ENCODE results near the gene ST8SIA2. TPM values are rescaled to one million over a fixed set of nuclear protein-coding genes. Genes with fewer than 3 reads are reported as not detected.

Gene ST8SIA2
- total and polyA plus RNA-seq, 4 donors = not detected

DNA sequence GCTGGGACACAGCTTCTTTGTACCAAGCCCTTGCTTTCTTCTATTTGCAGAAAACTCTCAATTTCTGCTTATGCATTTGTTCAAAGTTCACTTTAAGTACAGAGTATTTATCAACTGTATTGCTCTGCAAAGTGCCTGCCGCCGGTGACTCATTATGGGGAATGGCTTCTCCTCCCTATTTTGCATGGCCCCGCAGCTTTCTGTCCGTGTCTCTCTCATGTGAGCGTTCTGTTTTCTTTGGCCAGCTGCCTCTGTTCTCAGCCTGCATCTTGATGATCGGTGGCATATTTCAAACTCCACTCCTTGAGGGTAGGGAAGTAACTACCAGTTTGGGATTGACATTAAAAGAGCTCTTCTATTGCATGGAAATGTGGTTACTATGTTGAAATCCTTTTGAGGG lies 28.6 kb upstream of the ST8SIA2 start:
- TF ChIP-seq, protein P1, sequence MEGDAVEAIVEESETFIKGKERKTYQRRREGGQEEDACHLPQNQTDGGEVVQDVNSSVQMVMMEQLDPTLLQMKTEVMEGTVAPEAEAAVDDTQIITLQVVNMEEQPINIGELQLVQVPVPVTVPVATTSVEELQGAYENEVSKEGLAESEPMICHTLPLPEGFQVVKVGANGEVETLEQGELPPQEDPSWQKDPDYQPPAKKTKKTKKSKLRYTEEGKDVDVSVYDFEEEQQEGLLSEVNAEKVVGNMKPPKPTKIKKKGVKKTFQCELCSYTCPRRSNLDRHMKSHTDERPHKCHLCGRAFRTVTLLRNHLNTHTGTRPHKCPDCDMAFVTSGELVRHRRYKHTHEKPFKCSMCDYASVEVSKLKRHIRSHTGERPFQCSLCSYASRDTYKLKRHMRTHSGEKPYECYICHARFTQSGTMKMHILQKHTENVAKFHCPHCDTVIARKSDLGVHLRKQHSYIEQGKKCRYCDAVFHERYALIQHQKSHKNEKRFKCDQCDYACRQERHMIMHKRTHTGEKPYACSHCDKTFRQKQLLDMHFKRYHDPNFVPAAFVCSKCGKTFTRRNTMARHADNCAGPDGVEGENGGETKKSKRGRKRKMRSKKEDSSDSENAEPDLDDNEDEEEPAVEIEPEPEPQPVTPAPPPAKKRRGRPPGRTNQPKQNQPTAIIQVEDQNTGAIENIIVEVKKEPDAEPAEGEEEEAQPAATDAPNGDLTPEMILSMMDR (IDR thresholded peaks at IDR 0.05; ENCODE audit: low read depth, low read length, missing input control) = no peak
- TF ChIP-seq RXRA (IDR thresholded peaks at IDR 0.05) (no peak), EGR1 (IDR thresholded peaks at IDR 0.05; ENCODE audit: low read depth in 2 of 2) (no peak), FOXA2 (IDR thresholded peaks at IDR 0.05) (no peak), RAD21 (IDR thresholded peaks at IDR 0.05) (no peak), YY1 (IDR thresholded peaks at IDR 0.05) (no peak), HNF4A (conservative IDR thresholded peaks at IDR 0.05) (no peak), NR2F2 (IDR thresholded peaks at IDR 0.05) (no peak), JUND (IDR thresholded peaks at IDR 0.05) (no peak), HNF4G (IDR thresholded peaks at IDR 0.05) (no peak), TAF1 (conservative IDR thresholded peaks at IDR 0.05) (no peak), SP1 (IDR thresholded peaks at IDR 0.05) (no peak), FOXA1 (IDR thresholded peaks at IDR 0.05) (no peak), GABPA (IDR thresholded peaks at IDR 0.05 in 1 of 2, conservative IDR thresholded peaks at IDR 0.05 in 1 of 2) (no peak)
- TF ChIP-seq, protein P2, sequence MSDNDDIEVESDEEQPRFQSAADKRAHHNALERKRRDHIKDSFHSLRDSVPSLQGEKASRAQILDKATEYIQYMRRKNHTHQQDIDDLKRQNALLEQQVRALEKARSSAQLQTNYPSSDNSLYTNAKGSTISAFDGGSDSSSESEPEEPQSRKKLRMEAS (IDR thresholded peaks at IDR 0.05) = no peak
- TF ChIP-seq, protein P3, sequence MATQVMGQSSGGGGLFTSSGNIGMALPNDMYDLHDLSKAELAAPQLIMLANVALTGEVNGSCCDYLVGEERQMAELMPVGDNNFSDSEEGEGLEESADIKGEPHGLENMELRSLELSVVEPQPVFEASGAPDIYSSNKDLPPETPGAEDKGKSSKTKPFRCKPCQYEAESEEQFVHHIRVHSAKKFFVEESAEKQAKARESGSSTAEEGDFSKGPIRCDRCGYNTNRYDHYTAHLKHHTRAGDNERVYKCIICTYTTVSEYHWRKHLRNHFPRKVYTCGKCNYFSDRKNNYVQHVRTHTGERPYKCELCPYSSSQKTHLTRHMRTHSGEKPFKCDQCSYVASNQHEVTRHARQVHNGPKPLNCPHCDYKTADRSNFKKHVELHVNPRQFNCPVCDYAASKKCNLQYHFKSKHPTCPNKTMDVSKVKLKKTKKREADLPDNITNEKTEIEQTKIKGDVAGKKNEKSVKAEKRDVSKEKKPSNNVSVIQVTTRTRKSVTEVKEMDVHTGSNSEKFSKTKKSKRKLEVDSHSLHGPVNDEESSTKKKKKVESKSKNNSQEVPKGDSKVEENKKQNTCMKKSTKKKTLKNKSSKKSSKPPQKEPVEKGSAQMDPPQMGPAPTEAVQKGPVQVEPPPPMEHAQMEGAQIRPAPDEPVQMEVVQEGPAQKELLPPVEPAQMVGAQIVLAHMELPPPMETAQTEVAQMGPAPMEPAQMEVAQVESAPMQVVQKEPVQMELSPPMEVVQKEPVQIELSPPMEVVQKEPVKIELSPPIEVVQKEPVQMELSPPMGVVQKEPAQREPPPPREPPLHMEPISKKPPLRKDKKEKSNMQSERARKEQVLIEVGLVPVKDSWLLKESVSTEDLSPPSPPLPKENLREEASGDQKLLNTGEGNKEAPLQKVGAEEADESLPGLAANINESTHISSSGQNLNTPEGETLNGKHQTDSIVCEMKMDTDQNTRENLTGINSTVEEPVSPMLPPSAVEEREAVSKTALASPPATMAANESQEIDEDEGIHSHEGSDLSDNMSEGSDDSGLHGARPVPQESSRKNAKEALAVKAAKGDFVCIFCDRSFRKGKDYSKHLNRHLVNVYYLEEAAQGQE (IDR thresholded peaks at IDR 0.05) = no peak
- TF ChIP-seq, protein P4, sequence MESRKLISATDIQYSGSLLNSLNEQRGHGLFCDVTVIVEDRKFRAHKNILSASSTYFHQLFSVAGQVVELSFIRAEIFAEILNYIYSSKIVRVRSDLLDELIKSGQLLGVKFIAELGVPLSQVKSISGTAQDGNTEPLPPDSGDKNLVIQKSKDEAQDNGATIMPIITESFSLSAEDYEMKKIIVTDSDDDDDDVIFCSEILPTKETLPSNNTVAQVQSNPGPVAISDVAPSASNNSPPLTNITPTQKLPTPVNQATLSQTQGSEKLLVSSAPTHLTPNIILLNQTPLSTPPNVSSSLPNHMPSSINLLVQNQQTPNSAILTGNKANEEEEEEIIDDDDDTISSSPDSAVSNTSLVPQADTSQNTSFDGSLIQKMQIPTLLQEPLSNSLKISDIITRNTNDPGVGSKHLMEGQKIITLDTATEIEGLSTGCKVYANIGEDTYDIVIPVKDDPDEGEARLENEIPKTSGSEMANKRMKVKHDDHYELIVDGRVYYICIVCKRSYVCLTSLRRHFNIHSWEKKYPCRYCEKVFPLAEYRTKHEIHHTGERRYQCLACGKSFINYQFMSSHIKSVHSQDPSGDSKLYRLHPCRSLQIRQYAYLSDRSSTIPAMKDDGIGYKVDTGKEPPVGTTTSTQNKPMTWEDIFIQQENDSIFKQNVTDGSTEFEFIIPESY (IDR thresholded peaks at IDR 0.05) = no peak
- TF ChIP-seq, protein P5, sequence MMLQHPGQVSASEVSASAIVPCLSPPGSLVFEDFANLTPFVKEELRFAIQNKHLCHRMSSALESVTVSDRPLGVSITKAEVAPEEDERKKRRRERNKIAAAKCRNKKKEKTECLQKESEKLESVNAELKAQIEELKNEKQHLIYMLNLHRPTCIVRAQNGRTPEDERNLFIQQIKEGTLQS (IDR thresholded peaks at IDR 0.05) = no peak
- Histone ChIP-seq H3K9me3 (ENCODE audit: control insufficient read depth in 4 of 4, low read length in 3 of 4) (peaks cover 0 to 3% (median 0%) of the 10 kb centered on the region in 4 donors), H3K36me3 (ENCODE audit: control insufficient read depth in 4 of 4, insufficient read depth in 3 of 4, low read depth in 1 of 4, low read length in 3 of 4) (no peaks in the 10 kb centered on the region), H3K4me3 (ENCODE audit: low read depth in 1 of 3, low read length in 3 of 3) (no peak overlapping the region), H3K9ac (ENCODE audit: low read depth in 1 of 2, low read length in 2 of 2) (no peak overlapping the region), H3K4me1 (ENCODE audit: control insufficient read depth in 4 of 4, insufficient read depth in 4 of 4, low read length in 3 of 4) (no peaks in the 10 kb centered on the region), H3K27me3 (ENCODE audit: control insufficient read depth in 4 of 4, insufficient read depth in 4 of 4, low read length in 3 of 4) (peaks cover 0 to 3% (median 0%) of the 10 kb centered on the region in 4 donors), H3K27ac (ENCODE audit: low read depth in 1 of 2, low read length in 2 of 2) (no peak overlapping the region)
- DNase-seq (ENCODE audit: low spot score) = no peak
- WGBS = 64% methylated on average over 6 of the region's 6 CpGs
